ENCODE results near the gene CCHCR1.
"Not testable (repeated sequence)": the region's sequence is repeated elsewhere in the genome, so short reads cannot be mapped to it uniquely, and the experiment has no call there.

CCHCR1 gene

GRCh38 chr6:31165986-31166385 is 8.4 kb upstream of the CCHCR1 start:
- no peak for DNase-seq (ENCODE audit: low spot score)
- in situ Hi-C loops (cut with MboI; ENCODE audit: low pct_unique_long_range_greater_than_20kb, low sequenced_read_pairs, unreplicated experiment): no loop called here
- TF ChIP-seq CTCF (IDR thresholded peaks at IDR 0.05; ENCODE audit: extremely low read depth, insufficient read depth, missing control alignments): no peak

- peak; percentile 65 for DNase-seq (ENCODE audit: low spot score)
- in situ Hi-C loops (cut with MboI; ENCODE audit: low pct_unique_long_range_greater_than_20kb, low sequenced_read_pairs, unreplicated experiment): not testable (repeated sequence)
Measured at GRCh38 chr6:31165064-31165832, 7.6 kb upstream of the CCHCR1 start.

GRCh38 chr6:31164475-31165063 is 7.0 kb upstream of the CCHCR1 start:
- in situ Hi-C loops (cut with MboI; ENCODE audit: low pct_unique_long_range_greater_than_20kb, low sequenced_read_pairs, unreplicated experiment): not testable (repeated sequence)

GRCh38 chr6:31163922-31164321 is 6.3 kb upstream of the CCHCR1 start:
- in situ Hi-C loops (cut with MboI; ENCODE audit: low pct_unique_long_range_greater_than_20kb, low sequenced_read_pairs, unreplicated experiment): no loop called here
- no peak for TF ChIP-seq CTCF (IDR thresholded peaks at IDR 0.05; ENCODE audit: extremely low read depth, insufficient read depth, missing control alignments)
- no peak for DNase-seq (ENCODE audit: low spot score)

More at GRCh38 chr6:31164475-31165063, 7.0 kb upstream of the CCHCR1 start:
- not testable (repeated sequence) for DNase-seq (ENCODE audit: low spot score)

GRCh38 chr6:31162463-31163165 is 5.0 kb upstream of the CCHCR1 start:
- TF ChIP-seq CTCF (IDR thresholded peaks at IDR 0.05; ENCODE audit: extremely low read depth, insufficient read depth, missing control alignments): no peak
- DNase-seq (ENCODE audit: low spot score): no peak
- in situ Hi-C loops (cut with MboI; ENCODE audit: low pct_unique_long_range_greater_than_20kb, low sequenced_read_pairs, unreplicated experiment): no loop called here

- in situ Hi-C loops (cut with MboI; ENCODE audit: low pct_unique_long_range_greater_than_20kb, low sequenced_read_pairs, unreplicated experiment): no loop called here
- DNase-seq (ENCODE audit: low spot score): no peak
- TF ChIP-seq CTCF (IDR thresholded peaks at IDR 0.05; ENCODE audit: extremely low read depth, insufficient read depth, missing control alignments): no peak
Measured at GRCh38 chr6:31161216-31162126, 3.9 kb upstream of the CCHCR1 start.

All from GM13977 (cell line).